B cell (primary cell): Measurements from ENCODE around the gene KCNA3. TPM values are rescaled to one million over a fixed set of nuclear protein-coding genes. Genes with fewer than 3 reads are reported as not detected.

Experiments
- ATAC-seq: fragments of 200-7000 bp; cut with Tn5 transposase; one replicate; pipeline ENCODE4 v1.10.0; 2021; ENCODE audit warnings: low read depth, mild to moderate bottlenecking, moderate number of reproducible peaks, moderate library complexity
- CTCF ChIA-PET: fragments of 350-600 bp; sonication (Branson Sonifier 250); formaldehyde crosslinking; loops from one replicate; lab custom pipeline; 2021; ENCODE audit warnings: antibody characterized with exemption, inconsistent platforms; lab: Charles Lee
- POLR2A ChIA-PET: fragments of 350-600 bp; sonication (Branson Sonifier 250); formaldehyde crosslinking; loops from one replicate; lab custom pipeline; 2021; ENCODE audit warnings: antibody characterized with exemption; lab: Charles Lee
- DNase-seq: peaks from one replicate; pipeline ENCODE4 v3.0.0; 2013
- H2AFZ ChIP-seq: 2 replicates; pipeline ENCODE4 v1.6.1; 2012; ENCODE audit warnings: mild to moderate bottlenecking, low read depth, low read length; ENCODE audit not compliant: insufficient read depth, poor library complexity, severe bottlenecking
- H3K27ac ChIP-seq, 2 donors: 1 replicate in 1 of 2; 2 replicates in 1 of 2; pipeline ENCODE4 v1.5.1; 2012 to 2013; ENCODE audit warnings: low read length in 2 of 2, mild to moderate bottlenecking in 2 of 2, moderate library complexity in 1 of 2
- H3K27me3 ChIP-seq, 4 experiments: fragments of 200-600 bp in 1 of 4; sonication (generic) in 1 of 4; replicated peaks in 1 of 4; 1 replicate in 2 of 4; 2 replicates in 2 of 4; pipeline versions ENCODE4 v1.6.1 to v1.7.0; 2013 to 2016; ENCODE audit warnings: low read length in 3 of 4, mild to moderate bottlenecking in 2 of 4, mixed read lengths in 1 of 4, moderate library complexity in 1 of 4; ENCODE audit not compliant: insufficient read depth in 4 of 4, control insufficient read depth in 3 of 4; ENCODE audit errors: control extremely low read depth in 1 of 4
- H3K36me3 ChIP-seq, 2 experiments: replicated peaks in 1 of 2; 1 replicate in 1 of 2; 2 replicates in 1 of 2; pipeline versions ENCODE4 v1.6.1 to v1.7.1; 2013; ENCODE audit warnings: low read length in 1 of 2; ENCODE audit not compliant: insufficient read depth in 2 of 2, control insufficient read depth in 1 of 2; ENCODE audit errors: control extremely low read depth in 1 of 2, extremely low read depth in 1 of 2
- H3K4me1 ChIP-seq, 2 donors: fragments of 200-600 bp in 1 of 2; sonication (generic) in 1 of 2; 1 replicate in 1 of 2; 2 replicates in 1 of 2; pipeline versions ENCODE4 v1.5.1 to v1.6.1; 2013 to 2017; ENCODE audit warnings: low read length in 2 of 2; ENCODE audit not compliant: control insufficient read depth in 2 of 2, insufficient read depth in 2 of 2
- H3K4me2 ChIP-seq: replicated peaks from 2 replicates; pipeline ENCODE3; 2012; ENCODE audit warnings: mild to moderate bottlenecking, low read depth, low read length; ENCODE audit not compliant: poor library complexity, severe bottlenecking
- H3K4me3 ChIP-seq, 5 experiments: fragments of 200-600 bp in 1 of 5; sonication (generic) in 1 of 5; 1 replicate in 3 of 5; 2 replicates in 2 of 5; pipeline versions ENCODE4 v1.5.1 to v1.7.0; 2011 to 2016; ENCODE audit warnings: low read length in 4 of 5, mild to moderate bottlenecking in 4 of 5, low read depth in 2 of 5, control low read depth in 1 of 5, moderate library complexity in 1 of 5; ENCODE audit not compliant: insufficient read depth in 1 of 5; ENCODE audit errors: control extremely low read depth in 1 of 5, extremely low read depth in 1 of 5
- H3K79me2 ChIP-seq: fragments of 200-600 bp; sonication (generic); one replicate; pipeline ENCODE4 v1.6.0; 2016; ENCODE audit warnings: low read length; ENCODE audit not compliant: control insufficient read depth, insufficient read depth
- H3K9ac ChIP-seq: fragments of 200-600 bp; sonication (generic); 2 replicates; pipeline ENCODE4 v1.6.1; 2017; ENCODE audit warnings: mild to moderate bottlenecking, low read length, moderate library complexity
- H3K9me3 ChIP-seq, 3 donors: one replicate each; pipeline versions ENCODE4 v1.6.1 to v1.7.1; 2013; ENCODE audit warnings: low read length in 2 of 3; ENCODE audit not compliant: control insufficient read depth in 2 of 3, insufficient read depth in 1 of 3; ENCODE audit errors: control extremely low read depth in 1 of 3
- H4K20me1 ChIP-seq: 2 replicates; pipeline ENCODE4 v1.6.0; 2012; ENCODE audit warnings: mild to moderate bottlenecking, low read length; ENCODE audit not compliant: insufficient read depth, control insufficient read depth, poor library complexity, severe bottlenecking
- H3K27ac Mint-ChIP-seq: one replicate; pipeline ENCODE4 v1.8.0; 2021; ENCODE audit warnings: mixed read lengths
- H3K27me3 Mint-ChIP-seq: one replicate; pipeline ENCODE4 v1.8.0; 2021; ENCODE audit warnings: mixed read lengths
- H3K4me1 Mint-ChIP-seq: one replicate; pipeline ENCODE4 v1.8.0; 2021; ENCODE audit warnings: mixed read lengths
- H3K4me3 Mint-ChIP-seq: one replicate; pipeline ENCODE4 v1.8.0; 2021; ENCODE audit warnings: mixed read lengths
- H3K9me3 Mint-ChIP-seq: one replicate; pipeline ENCODE4 v1.8.0; 2022; ENCODE audit warnings: mixed read lengths; ENCODE audit not compliant: insufficient read depth
- EZH2 ChIP-seq: IDR thresholded peaks from 2 replicates; pipeline ENCODE4 v1.6.1; 2012; ENCODE audit warnings: borderline replicate concordance, low read depth, mild to moderate bottlenecking, moderate library complexity, low read length; ENCODE audit not compliant: insufficient read depth, poor library complexity, severe bottlenecking
- WGBS: methylation state at CpG from one replicate; pipeline ENCODE4 v1.1.5; 2013; ENCODE audit warnings: missing lambda C conversion rate; ENCODE audit not compliant: insufficient coverage; 5-methylcytosine and 5-hydroxymethylcytosine counted together
- intact Hi-C: fragments of 100-400 bp; cut with micrococcal nuclease; formaldehyde crosslinking; loops from one replicate; pipeline ENCODE4 v1.10.0; 2022
- polyA plus RNA-seq: library from polyadenylated mRNA; depleted of rRNA; stranded (reverse); fragments of >200 nt; gene quantifications from 2 replicates; pipeline ENCODE4 v1.2.3, GENCODE V29; 2012
- total RNA-seq, 2 donors: library from RNA; stranded (reverse); fragments of 120-200 nt in 1 of 2; gene quantifications; 1 replicate in 1 of 2; 2 replicates in 1 of 2; pipeline versions ENCODE4 v1.2.3 to v1.2.4, GENCODE V29; 2013 to 2022
- TF ChIP-seq, protein P1 (sequence below): fragments of 200-600 bp; IDR thresholded peaks from one replicate; pipeline ENCODE4 v1.8.0; 2022; ENCODE audit warnings: antibody characterized with exemption, mild to moderate bottlenecking

Gene KCNA3
- total and polyA plus RNA-seq, 2 donors (not counting 1 experiment from before 2014, with no cell fraction given) = 17.5 to 60.0 TPM

DNA sequence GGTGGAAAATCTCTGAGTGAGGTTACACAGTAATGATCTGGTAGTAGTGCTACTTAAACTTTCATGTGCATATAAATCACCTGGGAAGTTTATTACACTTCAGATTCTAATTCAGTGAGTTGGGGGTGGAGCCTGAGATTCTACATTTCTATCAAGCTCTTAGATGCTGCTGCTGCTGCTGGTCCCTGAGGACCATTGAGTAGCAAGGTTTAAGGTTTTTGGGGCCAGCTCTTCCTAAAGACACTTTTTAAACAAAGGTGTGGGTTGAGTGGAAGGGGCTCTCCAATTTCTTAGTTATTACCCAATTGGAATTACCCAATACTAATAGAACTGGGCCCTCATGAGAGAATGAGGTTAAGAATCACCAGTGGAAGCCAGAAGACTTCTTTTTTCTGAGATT lies 29.5 kb downstream of the KCNA3 start:
- Histone ChIP-seq H3K27me3 (no peaks in the 10 kb centered on the region), H3K27ac (no peak overlapping the region), H2AFZ (no peak overlapping the region), H3K4me2 (no peak overlapping the region), H4K20me1 (no peaks in the 10 kb centered on the region), H3K36me3 (no peaks in the 10 kb centered on the region), H3K4me1 (peaks cover 13 to 15% of the 10 kb centered on the region in 2 donors), H3K9ac (no peak overlapping the region), H3K4me3 (no peak overlapping the region), H3K79me2 (no peaks in the 10 kb centered on the region), H3K9me3 (no peaks in the 10 kb centered on the region)
- intact Hi-C loops = loop anchor here (2.0 kb wide), 1 partner anchor 14 kb away; no protein-coding TSS in a partner anchor
- ChIA-PET POLR2A (interaction anchor here (1.1 kb wide), 1 partner anchor 29 kb away, joined by 4 read pairs; the partner anchor contains the start of gene KCNA3), CTCF (interaction anchor here (1.7 to 5.8 kb wide), 3 partner anchors 9 to 121 kb away, joined by 6 to 29 read pairs (median 17); no protein-coding TSS in a partner anchor)
- DNase-seq (no peak), ATAC-seq (no peak)
- H3K4me3 Mint-ChIP-seq = no peak overlapping the region
- peaks cover 6% of the 10 kb centered on the region for H3K27me3 Mint-ChIP-seq
- H3K4me1 Mint-ChIP-seq = peaks cover 17% of the 10 kb centered on the region
- TF ChIP-seq EZH2 = no peak
- TF ChIP-seq, protein P1, sequence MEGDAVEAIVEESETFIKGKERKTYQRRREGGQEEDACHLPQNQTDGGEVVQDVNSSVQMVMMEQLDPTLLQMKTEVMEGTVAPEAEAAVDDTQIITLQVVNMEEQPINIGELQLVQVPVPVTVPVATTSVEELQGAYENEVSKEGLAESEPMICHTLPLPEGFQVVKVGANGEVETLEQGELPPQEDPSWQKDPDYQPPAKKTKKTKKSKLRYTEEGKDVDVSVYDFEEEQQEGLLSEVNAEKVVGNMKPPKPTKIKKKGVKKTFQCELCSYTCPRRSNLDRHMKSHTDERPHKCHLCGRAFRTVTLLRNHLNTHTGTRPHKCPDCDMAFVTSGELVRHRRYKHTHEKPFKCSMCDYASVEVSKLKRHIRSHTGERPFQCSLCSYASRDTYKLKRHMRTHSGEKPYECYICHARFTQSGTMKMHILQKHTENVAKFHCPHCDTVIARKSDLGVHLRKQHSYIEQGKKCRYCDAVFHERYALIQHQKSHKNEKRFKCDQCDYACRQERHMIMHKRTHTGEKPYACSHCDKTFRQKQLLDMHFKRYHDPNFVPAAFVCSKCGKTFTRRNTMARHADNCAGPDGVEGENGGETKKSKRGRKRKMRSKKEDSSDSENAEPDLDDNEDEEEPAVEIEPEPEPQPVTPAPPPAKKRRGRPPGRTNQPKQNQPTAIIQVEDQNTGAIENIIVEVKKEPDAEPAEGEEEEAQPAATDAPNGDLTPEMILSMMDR = no peak
- H3K9me3 Mint-ChIP-seq = no peaks in the 10 kb centered on the region
- H3K27ac Mint-ChIP-seq = no peak overlapping the region

DNA sequence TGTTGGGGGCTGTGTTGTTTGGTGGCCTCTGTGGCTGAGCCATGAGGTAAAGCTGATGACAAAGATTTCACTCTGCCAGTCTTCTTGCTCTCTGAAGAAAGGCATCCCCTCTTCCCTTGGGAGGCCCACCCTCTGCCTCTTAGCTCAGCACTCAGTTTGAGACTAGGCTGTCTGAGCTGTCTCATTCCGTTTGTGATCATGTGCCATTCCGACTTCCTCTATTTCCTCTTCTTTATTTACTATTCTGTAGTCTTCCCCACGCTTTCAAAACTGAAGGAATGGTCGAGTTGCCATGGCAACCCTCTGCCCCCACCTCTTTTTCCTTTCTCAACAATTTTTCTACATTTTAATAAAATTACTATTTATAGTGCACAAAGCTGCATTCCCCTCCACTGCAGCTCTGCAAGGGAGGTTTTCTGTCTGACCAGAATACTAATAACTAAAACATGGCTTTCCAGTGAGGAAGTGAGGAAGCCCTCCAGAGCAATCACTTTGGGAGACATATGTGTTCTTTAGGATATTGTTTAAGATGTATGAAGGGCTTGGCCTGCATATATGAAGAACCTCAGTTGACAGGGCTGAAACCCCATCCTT lies 30.8 kb downstream of the KCNA3 start:
- H3K79me2 ChIP-seq = no peaks in the 10 kb centered on the region
- peaks cover 6% of the 10 kb centered on the region for H3K27me3 Mint-ChIP-seq
- DNase-seq (peak; percentile 45), ATAC-seq (peak; percentile 60)
- no peak overlapping the region for H2AFZ ChIP-seq
- intact Hi-C loops = loop anchor here (2.0 kb wide), 1 partner anchor 13 kb away; no protein-coding TSS in a partner anchor
- ChIA-PET CTCF (interaction anchor here (0.6 to 3.5 kb wide), 4 partner anchors 14 to 122 kb away, joined by 3 to 17 read pairs (median 4); no protein-coding TSS in a partner anchor), POLR2A (interaction anchor here (1.1 kb wide), 1 partner anchor 30 kb away, joined by 4 read pairs; the partner anchor contains the start of gene KCNA3)
- no peaks in the 10 kb centered on the region for H3K9me3 ChIP-seq
- TF ChIP-seq, protein P1 = no peak
- no peak for TF ChIP-seq EZH2
- H3K27ac Mint-ChIP-seq = no peak overlapping the region
- no peak overlapping the region for H3K4me3 Mint-ChIP-seq
- H3K27ac ChIP-seq = no peak overlapping the region
- H3K4me3 ChIP-seq = no peak overlapping the region
- H3K36me3 ChIP-seq = no peaks in the 10 kb centered on the region
- H3K9me3 Mint-ChIP-seq = no peaks in the 10 kb centered on the region
- peaks cover 17% of the 10 kb centered on the region for H3K4me1 Mint-ChIP-seq
- 0% methylated on average over 1 of the region's 4 CpGs for WGBS
- H4K20me1 ChIP-seq = no peaks in the 10 kb centered on the region
- no peak overlapping the region for H3K9ac ChIP-seq
- H3K4me1 ChIP-seq = peaks cover 13 to 15% of the 10 kb centered on the region in 2 donors
- H3K27me3 ChIP-seq = no peaks in the 10 kb centered on the region
- no peak overlapping the region for H3K4me2 ChIP-seq
